ENCODE data around the gene NTSR2. TPM values are rescaled to one million over a fixed set of nuclear protein-coding genes. Genes with fewer than 3 reads are reported as not detected.

The NTSR2 gene
- total RNA-seq, 6 experiments from 2014 or later, result not detected

DNA sequence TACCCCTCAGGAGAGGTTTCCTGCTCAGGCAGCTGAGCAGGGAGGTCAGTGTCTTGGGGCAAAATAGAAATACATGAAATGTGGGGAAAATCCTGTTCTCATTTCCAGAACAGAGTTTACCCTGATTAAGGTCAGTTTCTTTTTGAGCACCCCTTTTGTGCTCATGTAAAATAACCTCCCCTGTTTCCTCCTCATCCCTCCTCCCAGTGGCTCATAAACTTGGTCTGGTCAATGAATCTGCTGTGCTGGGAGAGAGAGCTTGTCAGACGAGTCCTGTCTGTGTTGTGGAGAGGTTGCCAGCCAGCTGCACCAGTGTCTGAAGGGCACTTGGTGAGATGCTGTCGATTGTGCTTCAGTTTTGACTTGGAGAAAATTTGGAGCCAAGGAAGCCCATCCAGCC is 48.6 kb downstream of the NTSR2 start:
- Mint-ChIP-seq H3K4me1 (ENCODE audit: low read depth) (no peaks in the 10 kb centered on the region), H3K9me3 (no peaks in the 10 kb centered on the region), H3K27ac (no peak overlapping the region), H3K36me3 (ENCODE audit: low read depth) (no peaks in the 10 kb centered on the region), H3K27me3 (ENCODE audit: insufficient read depth) (peaks cover 44% of the 10 kb centered on the region), H3K4me3 (no peak overlapping the region)
- TF ChIP-seq, protein P1, sequence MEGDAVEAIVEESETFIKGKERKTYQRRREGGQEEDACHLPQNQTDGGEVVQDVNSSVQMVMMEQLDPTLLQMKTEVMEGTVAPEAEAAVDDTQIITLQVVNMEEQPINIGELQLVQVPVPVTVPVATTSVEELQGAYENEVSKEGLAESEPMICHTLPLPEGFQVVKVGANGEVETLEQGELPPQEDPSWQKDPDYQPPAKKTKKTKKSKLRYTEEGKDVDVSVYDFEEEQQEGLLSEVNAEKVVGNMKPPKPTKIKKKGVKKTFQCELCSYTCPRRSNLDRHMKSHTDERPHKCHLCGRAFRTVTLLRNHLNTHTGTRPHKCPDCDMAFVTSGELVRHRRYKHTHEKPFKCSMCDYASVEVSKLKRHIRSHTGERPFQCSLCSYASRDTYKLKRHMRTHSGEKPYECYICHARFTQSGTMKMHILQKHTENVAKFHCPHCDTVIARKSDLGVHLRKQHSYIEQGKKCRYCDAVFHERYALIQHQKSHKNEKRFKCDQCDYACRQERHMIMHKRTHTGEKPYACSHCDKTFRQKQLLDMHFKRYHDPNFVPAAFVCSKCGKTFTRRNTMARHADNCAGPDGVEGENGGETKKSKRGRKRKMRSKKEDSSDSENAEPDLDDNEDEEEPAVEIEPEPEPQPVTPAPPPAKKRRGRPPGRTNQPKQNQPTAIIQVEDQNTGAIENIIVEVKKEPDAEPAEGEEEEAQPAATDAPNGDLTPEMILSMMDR (IDR thresholded peaks at IDR 0.05), result no peak
- DNase-seq, result no peak

DNA sequence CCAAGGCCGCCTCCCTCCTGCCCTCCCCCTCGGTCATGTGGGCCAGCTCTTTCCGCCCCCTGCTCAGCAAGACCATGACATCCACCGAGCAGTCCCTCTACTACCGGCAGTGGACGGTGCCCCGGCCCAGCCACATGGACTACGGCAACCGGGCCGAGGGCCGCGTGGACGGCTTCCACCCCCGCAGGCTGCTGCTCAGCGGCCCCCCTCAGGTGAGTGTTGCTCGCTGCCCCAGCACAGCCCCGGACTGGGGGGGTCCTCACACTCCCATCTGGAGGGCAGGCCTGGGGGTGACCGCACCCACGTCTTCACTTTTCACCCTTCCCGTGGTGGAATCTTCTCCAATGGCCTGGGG is 51.3 kb downstream of the NTSR2 start:
- no peaks in the 10 kb centered on the region for H3K36me3 Mint-ChIP-seq (ENCODE audit: low read depth)
- H3K27me3 Mint-ChIP-seq (ENCODE audit: insufficient read depth), result peaks cover 52% of the 10 kb centered on the region
- TF ChIP-seq, protein P1 (IDR thresholded peaks at IDR 0.05), result no peak
- no peak overlapping the region for H3K27ac Mint-ChIP-seq
- H3K9me3 Mint-ChIP-seq, result no peaks in the 10 kb centered on the region
- no peak overlapping the region for H3K4me3 Mint-ChIP-seq
- no peaks in the 10 kb centered on the region for H3K4me1 Mint-ChIP-seq (ENCODE audit: low read depth)
- DNase-seq, result no peak

DNA sequence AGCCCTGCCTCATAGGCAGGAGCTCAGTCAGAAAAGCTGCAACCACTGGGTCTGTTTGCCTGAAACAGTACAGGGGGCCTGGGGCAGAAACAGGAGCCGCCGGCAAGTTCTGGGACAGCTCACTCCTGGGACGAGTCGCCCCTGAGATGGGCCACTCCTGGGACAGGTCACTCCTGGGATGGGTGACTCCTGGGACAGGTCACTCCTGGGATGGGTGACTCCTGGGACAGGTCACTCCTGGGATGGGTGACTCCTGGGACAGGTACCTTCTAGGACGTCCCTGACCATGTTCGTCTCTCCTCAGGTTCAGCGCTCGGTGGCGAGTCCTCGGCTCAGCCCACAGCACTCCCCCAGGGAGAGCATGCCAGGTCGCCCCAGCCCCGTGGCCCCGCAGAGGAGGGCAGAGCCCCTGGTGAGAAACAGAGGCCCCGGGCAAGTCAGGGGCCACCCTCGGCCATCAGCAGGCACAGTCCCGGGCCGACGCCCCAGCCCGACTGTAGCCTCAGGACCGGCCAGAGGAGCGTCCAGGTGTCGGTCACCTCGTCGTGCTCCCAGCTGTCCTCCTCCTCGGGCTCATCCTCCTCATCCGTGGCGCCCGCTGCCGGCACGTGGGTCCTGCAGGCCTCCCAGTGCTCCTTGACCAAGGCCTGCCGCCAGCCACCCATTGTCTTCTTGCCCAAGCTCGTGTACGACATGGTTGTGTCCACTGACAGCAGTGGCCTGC is 51.8 kb downstream of the NTSR2 start:
- Mint-ChIP-seq H3K4me1 (ENCODE audit: low read depth) (no peaks in the 10 kb centered on the region), H3K4me3 (no peak overlapping the region), H3K9me3 (no peaks in the 10 kb centered on the region), H3K27ac (no peak overlapping the region), H3K36me3 (ENCODE audit: low read depth) (no peaks in the 10 kb centered on the region), H3K27me3 (ENCODE audit: insufficient read depth) (peaks cover 52% of the 10 kb centered on the region)
- TF ChIP-seq, protein P1 (IDR thresholded peaks at IDR 0.05), result no peak
- DNase-seq, result no peak

DNA sequence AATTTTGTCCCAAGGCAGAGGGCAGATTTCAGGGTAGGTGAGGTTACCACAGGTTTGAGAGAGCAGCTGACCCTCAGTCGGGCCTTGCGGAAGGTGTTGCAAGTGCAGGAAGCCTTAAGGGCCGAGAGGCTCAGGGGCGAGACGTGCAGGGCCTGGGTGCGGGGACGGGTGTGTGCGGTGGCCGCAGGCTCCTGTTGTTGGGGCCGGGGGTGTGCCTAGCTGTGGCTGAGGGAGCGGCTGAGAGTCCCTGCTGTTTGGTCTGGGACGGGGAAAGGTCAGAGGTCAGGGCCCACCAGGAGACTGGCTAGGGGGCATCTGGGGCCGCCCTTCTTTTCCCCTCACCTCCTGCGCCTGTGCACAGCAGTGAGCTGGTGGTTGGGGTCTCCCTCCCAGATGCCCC is 52.5 kb downstream of the NTSR2 start:
- Mint-ChIP-seq H3K27me3 (ENCODE audit: insufficient read depth) (peaks cover 53% of the 10 kb centered on the region), H3K36me3 (ENCODE audit: low read depth) (no peaks in the 10 kb centered on the region)

DNA sequence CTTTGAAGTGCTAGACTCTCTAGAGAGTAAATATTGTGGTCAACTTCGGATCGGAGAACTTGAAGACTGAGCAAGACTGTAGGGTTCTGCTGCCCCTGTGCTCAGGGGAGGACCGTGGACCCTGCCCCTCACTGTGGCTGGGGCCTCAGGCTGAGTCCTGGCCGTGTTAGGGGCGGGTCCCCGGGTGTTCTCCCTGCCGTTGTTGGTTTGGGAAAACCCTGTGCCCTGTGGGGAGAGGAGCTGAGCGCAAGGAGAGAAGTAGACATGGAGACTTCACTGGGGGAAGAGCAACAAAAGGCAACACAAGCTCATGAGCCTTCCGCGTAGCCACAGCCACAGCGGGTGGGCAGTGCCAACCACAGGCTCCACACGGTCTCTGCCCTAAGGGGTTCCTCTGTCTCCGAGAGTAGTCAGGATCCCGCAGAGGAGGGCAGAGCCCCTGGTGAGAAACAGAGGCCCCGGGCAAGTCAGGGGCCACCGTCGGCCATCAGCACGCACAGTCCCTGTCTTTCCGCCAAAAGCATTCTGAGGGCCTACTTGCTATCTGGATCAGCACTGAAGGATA is 53.1 kb downstream of the NTSR2 start:
- no peak for DNase-seq
- H3K36me3 Mint-ChIP-seq (ENCODE audit: low read depth), result no peaks in the 10 kb centered on the region
- peaks cover 5% of the 10 kb centered on the region for H3K4me1 Mint-ChIP-seq (ENCODE audit: low read depth)
- peaks cover 54% of the 10 kb centered on the region for H3K27me3 Mint-ChIP-seq (ENCODE audit: insufficient read depth)
- no peak overlapping the region for H3K4me3 Mint-ChIP-seq
- TF ChIP-seq, protein P1 (IDR thresholded peaks at IDR 0.05), result no peak
- no peak overlapping the region for H3K27ac Mint-ChIP-seq
- no peaks in the 10 kb centered on the region for H3K9me3 Mint-ChIP-seq

More for the DNA sequence above, 52.5 kb downstream of the NTSR2 start:
- no peaks in the 10 kb centered on the region for H3K4me1 Mint-ChIP-seq (ENCODE audit: low read depth)
- H3K4me3 Mint-ChIP-seq, result no peak overlapping the region
- H3K9me3 Mint-ChIP-seq, result no peaks in the 10 kb centered on the region
- TF ChIP-seq, protein P1 (IDR thresholded peaks at IDR 0.05), result no peak
- DNase-seq, result no peak
- H3K27ac Mint-ChIP-seq, result no peak overlapping the region

Data from HFFc6 (cell line).